NB4 (cell line): ENCODE measurements around the gene ESYT2.

ENCODE experiments used
- DNase-seq: peaks from one replicate; pipeline ENCODE4 v3.0.0; 2010; ENCODE audit warnings: low read depth
- H3K4me3 ChIP-seq: one replicate; pipeline ENCODE4 v1.5.1; 2011; ENCODE audit warnings: mild to moderate bottlenecking, low read depth, low read length, moderate library complexity
- MYC ChIP-seq: IDR thresholded peaks from 2 replicates; pipeline ENCODE4 v1.6.1; 2011; ENCODE audit warnings: low read depth, low read length
- POLR2A ChIP-seq: IDR thresholded peaks from 2 replicates; pipeline ENCODE4 v1.6.1; 2011; ENCODE audit warnings: mild to moderate bottlenecking; ENCODE audit not compliant: insufficient read length; ENCODE audit errors: extremely low read depth
- TF ChIP-seq, protein P1 (sequence below): IDR thresholded peaks from one replicate; pipeline ENCODE4 v1.5.1; 2012; ENCODE audit warnings: low read depth, low read length
- TF ChIP-seq, protein P2 (sequence below): IDR thresholded peaks from 2 replicates; pipeline ENCODE4 v1.6.1; 2011; ENCODE audit warnings: low read depth, low read length

The ESYT2 gene

DNA sequence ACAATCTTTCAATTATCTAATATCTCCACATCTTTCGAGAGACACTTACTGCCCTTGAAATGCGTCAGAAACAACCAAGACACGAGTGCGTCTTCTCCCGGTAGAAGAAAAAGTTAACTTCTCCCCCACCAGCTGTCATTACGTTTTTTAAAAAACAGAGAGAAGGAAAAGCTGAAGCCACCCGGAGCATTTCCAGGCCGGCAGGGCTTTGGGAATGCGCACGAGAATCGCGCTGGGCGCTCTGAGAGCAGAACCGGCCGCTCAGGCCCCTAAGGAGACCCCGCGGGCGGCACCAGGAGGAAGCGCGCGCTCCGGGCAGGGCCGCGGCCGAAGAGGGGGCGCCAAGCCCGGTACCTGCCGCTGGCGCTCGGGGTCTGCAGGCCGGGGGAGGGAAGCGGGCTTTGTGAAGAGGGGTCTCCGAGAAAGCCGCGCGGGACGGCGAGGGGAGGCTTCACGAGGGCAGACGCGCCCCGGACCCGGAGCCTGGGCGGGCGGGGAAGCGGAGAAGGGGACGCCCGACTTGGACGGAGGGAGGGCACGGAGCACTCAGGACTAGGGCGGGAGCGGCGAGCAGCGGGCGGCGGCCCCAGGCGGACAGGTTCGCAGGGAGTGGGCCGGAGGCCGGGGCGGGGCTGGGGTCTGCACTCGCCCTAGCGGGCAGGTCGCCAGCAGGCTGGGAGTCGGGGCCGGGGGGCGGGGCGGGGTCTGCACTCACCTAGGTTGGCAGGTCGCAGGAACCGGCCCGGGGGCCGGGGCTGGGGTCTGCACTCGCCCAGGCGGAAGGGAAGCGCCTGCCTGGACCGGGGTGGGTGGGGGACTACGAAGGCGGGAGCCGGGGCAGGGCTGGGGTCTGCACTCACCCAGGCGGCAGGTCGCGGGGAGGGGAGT lies 932 bp downstream of the ESYT2 start:
- TF ChIP-seq, protein P1, sequence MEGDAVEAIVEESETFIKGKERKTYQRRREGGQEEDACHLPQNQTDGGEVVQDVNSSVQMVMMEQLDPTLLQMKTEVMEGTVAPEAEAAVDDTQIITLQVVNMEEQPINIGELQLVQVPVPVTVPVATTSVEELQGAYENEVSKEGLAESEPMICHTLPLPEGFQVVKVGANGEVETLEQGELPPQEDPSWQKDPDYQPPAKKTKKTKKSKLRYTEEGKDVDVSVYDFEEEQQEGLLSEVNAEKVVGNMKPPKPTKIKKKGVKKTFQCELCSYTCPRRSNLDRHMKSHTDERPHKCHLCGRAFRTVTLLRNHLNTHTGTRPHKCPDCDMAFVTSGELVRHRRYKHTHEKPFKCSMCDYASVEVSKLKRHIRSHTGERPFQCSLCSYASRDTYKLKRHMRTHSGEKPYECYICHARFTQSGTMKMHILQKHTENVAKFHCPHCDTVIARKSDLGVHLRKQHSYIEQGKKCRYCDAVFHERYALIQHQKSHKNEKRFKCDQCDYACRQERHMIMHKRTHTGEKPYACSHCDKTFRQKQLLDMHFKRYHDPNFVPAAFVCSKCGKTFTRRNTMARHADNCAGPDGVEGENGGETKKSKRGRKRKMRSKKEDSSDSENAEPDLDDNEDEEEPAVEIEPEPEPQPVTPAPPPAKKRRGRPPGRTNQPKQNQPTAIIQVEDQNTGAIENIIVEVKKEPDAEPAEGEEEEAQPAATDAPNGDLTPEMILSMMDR, result no peak
- 0 out of 2 replicates have a peak, but pooled peaks have one; percentile 8 for TF ChIP-seq MYC
- peak; percentile 68 for DNase-seq
- peak overlapping the region; percentile 96 for H3K4me3 ChIP-seq

DNA sequence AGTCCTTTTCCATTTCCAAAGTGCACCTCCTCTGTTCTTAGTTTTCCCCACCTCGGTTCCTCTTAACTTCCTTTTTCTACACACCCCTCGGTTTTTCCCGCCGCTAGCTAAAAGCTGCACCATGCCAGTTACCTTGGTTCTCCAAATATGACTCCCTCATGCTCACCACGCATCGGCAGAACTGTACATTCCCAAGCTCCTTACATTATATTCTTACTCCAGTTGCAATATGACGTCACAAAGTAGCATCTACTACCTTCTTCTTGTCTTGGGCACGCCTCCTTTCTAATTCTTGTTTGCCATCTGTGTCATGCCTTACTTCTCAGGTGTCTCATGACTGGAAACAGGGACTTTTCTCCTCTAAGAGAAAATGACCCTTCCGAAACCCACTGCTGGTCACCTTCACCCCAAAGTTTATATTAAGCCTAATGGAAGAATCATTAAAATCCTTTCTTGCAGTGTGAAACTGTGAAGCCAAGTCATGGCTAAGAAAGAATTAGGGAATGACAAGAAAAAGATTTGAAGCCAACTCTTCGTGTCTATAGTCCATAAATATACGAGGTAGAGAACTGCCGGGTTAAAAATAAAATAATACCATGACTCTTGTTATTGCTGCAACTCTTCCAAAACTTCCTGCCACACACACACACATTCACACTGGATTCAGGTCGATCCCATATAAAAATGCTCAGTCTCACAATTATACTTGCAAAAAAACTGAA lies 1.7 kb downstream of the ESYT2 start:
- DNase-seq, result peak; percentile 83
- TF ChIP-seq, protein P2, sequence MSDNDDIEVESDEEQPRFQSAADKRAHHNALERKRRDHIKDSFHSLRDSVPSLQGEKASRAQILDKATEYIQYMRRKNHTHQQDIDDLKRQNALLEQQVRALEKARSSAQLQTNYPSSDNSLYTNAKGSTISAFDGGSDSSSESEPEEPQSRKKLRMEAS, result peak; percentile 68
- TF ChIP-seq, protein P1, result no peak
- TF ChIP-seq POLR2A, result no peak
- peak; percentile 60 for TF ChIP-seq MYC
- H3K4me3 ChIP-seq, result peak overlapping the region; percentile 96

GRCh38 chr7:158825628-158826289 lies 3.5 kb downstream of the ESYT2 start:
- TF ChIP-seq, protein P1, result no peak
- no peak for TF ChIP-seq POLR2A
- TF ChIP-seq MYC, result no peak
- TF ChIP-seq, protein P2, result no peak
- no peak for DNase-seq
- H3K4me3 ChIP-seq, result peak overlapping the region; percentile 41

DNA sequence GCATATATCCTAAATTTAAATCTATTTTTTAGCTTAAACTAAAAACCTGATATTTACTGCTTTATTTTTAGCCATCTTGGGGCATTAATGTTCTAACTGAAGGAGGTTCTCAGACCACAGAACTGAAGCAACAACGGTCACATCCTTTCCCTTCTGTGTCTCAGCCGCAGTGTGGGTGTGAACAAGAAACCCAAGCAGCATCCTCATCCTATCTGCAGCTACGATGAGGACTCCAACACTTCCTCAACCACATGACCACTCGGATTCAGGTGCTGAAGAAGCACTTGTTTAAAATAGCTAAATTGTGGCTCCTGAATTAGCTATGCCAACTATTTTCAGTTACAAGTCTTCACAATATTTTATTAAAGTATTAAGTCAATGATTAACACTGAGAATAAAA lies 5.3 kb downstream of the ESYT2 start:
- TF ChIP-seq, protein P1, result no peak
- TF ChIP-seq MYC (peak; percentile 81), POLR2A (peak; percentile 55)
- TF ChIP-seq, protein P2, result peak; percentile 79
- peak; percentile 97 for DNase-seq

GRCh38 chr7:158821171-158822031 lies 7.9 kb downstream of the ESYT2 start:
- peak overlapping the region; percentile 7 for H3K4me3 ChIP-seq
- TF ChIP-seq MYC (peak; percentile 32; the same call in 1 of the 2 replicates), POLR2A (no peak)
- DNase-seq, result peak; percentile 63

More for the DNA sequence above, 5.3 kb downstream of the ESYT2 start:
- peak overlapping the region; percentile 48 for H3K4me3 ChIP-seq
